H1 (cell line): Measurements from ENCODE around the gene EEF2K. TPM values are rescaled to one million over a fixed set of nuclear protein-coding genes. Genes with fewer than 3 reads are reported as not detected.

ENCODE experiments used
- CHD2 ChIP-seq: IDR thresholded peaks from 2 replicates; pipeline ENCODE4 v1.6.1; 2012; ENCODE audit warnings: low read length, improper control_type of control experiment
- EGR1 ChIP-seq: IDR thresholded peaks from 2 replicates; pipeline ENCODE4 v1.6.1; 2011; ENCODE audit warnings: low read depth, low read length, borderline replicate concordance
- KDM4A ChIP-seq: IDR thresholded peaks from one replicate; pipeline ENCODE4 v1.7.1; 2012; ENCODE audit warnings: low read depth, mild to moderate bottlenecking, moderate library complexity, low read length, inconsistent platforms; ENCODE audit not compliant: severe bottlenecking
- MAFK ChIP-seq: IDR thresholded peaks from 2 replicates; pipeline ENCODE4 v1.6.1; 2012; ENCODE audit warnings: low read depth, mild to moderate bottlenecking, improper control_type of control experiment, low read length
- PHF8 ChIP-seq: fragments of 200-600 bp; sonication (generic); conservative IDR thresholded peaks from 2 replicates; pipeline ENCODE4 v1.7.1; 2012; ENCODE audit warnings: low read depth, mild to moderate bottlenecking, inconsistent platforms, low read length, moderate library complexity
- POU5F1 ChIP-seq: IDR thresholded peaks from 2 replicates; pipeline ENCODE4 v1.6.1; 2011; ENCODE audit warnings: low read depth, mild to moderate bottlenecking, low read length, moderate library complexity
- SP1 ChIP-seq: IDR thresholded peaks from 2 replicates; pipeline ENCODE4 v1.6.1; 2011; ENCODE audit warnings: low read depth, low read length
- SP2 ChIP-seq: IDR thresholded peaks from 2 replicates; pipeline ENCODE4 v1.6.1; 2012; ENCODE audit warnings: mild to moderate bottlenecking, low read length, inconsistent platforms
- polyA plus RNA-seq, 7 experiments: library from polyadenylated mRNA; depleted of rRNA in 3 of 7; stranded (reverse) in 5 of 7; unstranded in 2 of 7; fragments of >200 nt in 5 of 7; fragments of 200-250 nt in 2 of 7; gene quantifications; 1 replicate in 5 of 7; 2 replicates in 1 of 7; 4 replicates in 1 of 7; pipeline versions ENCODE4 v1.2.1 to v1.2.3, GENCODE V29; 2011 to 2013; ENCODE audit warnings: missing spikeins in 2 of 7, mixed read lengths in 2 of 7
- total RNA-seq: library from RNA; stranded (reverse); fragmentation: NEBNext Ultra II Directional; extraction: Animal tissue kit (Norgen Biotek cat#: 25700); gene quantifications from 2 replicates; pipeline ENCODE4 v1.2.1, GENCODE V29; 2021
- TF ChIP-seq, protein P1 (sequence below): fragments of 300-600 bp; sonication (generic); IDR thresholded peaks from 2 replicates; pipeline ENCODE4 v1.7.1; 2012; ENCODE audit warnings: low read length, moderate library complexity, mild to moderate bottlenecking, inconsistent platforms; ENCODE audit not compliant: insufficient replicate concordance

The EEF2K gene
- total and polyA plus RNA-seq, 2 of the 8 experiments (the other 6 are each of a cell fraction or from before 2014, with no cell fraction given), result 14.9 to 30.2 TPM

DNA sequence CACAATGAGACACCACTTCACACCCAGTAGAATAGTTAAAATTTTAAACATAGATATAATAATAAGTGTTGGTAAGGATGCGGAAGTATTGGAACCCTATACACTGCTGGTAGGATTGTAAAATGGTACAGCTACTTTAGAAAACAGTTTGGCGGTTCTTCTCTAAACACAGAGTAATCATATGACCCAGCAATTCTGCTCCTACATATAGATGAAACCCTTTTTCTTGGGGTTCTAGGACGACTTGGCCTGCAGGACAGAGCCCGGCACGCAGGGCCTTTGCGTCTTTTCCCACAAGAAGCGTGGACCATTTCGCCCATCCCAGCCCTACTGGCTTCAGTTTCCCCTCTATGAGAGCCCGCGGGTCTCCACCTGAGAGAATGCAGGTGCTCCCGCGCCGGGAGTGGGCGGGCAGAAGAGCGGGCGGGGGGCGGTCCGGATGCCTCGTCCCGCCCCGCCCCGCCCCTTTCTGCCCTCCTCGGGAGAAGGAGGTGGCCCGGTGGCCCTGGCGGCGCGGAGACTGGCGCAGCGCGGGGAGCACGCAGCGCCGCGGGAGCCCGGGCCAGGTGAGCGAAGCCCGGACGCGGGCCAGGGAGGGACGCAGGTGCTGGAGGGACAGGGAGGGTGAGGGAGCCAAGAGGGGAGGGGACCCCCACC, 44.0 kb upstream of the EEF2K start, which contains the start of gene SDR42E2 (continued):
- TF ChIP-seq MAFK, result no peak
- TF ChIP-seq KDM4A, result peak; percentile 94
- TF ChIP-seq EGR1, result 0 out of 2 replicates have a peak, but pooled peaks have one; percentile 18
- TF ChIP-seq SP2, result no peak
- no peak for TF ChIP-seq POU5F1
- peak; percentile 62; the same call in 1 of the 2 replicates for TF ChIP-seq SP1
- TF ChIP-seq CHD2, result no peak
- peak; percentile 47 for TF ChIP-seq PHF8
- TF ChIP-seq, protein P1, sequence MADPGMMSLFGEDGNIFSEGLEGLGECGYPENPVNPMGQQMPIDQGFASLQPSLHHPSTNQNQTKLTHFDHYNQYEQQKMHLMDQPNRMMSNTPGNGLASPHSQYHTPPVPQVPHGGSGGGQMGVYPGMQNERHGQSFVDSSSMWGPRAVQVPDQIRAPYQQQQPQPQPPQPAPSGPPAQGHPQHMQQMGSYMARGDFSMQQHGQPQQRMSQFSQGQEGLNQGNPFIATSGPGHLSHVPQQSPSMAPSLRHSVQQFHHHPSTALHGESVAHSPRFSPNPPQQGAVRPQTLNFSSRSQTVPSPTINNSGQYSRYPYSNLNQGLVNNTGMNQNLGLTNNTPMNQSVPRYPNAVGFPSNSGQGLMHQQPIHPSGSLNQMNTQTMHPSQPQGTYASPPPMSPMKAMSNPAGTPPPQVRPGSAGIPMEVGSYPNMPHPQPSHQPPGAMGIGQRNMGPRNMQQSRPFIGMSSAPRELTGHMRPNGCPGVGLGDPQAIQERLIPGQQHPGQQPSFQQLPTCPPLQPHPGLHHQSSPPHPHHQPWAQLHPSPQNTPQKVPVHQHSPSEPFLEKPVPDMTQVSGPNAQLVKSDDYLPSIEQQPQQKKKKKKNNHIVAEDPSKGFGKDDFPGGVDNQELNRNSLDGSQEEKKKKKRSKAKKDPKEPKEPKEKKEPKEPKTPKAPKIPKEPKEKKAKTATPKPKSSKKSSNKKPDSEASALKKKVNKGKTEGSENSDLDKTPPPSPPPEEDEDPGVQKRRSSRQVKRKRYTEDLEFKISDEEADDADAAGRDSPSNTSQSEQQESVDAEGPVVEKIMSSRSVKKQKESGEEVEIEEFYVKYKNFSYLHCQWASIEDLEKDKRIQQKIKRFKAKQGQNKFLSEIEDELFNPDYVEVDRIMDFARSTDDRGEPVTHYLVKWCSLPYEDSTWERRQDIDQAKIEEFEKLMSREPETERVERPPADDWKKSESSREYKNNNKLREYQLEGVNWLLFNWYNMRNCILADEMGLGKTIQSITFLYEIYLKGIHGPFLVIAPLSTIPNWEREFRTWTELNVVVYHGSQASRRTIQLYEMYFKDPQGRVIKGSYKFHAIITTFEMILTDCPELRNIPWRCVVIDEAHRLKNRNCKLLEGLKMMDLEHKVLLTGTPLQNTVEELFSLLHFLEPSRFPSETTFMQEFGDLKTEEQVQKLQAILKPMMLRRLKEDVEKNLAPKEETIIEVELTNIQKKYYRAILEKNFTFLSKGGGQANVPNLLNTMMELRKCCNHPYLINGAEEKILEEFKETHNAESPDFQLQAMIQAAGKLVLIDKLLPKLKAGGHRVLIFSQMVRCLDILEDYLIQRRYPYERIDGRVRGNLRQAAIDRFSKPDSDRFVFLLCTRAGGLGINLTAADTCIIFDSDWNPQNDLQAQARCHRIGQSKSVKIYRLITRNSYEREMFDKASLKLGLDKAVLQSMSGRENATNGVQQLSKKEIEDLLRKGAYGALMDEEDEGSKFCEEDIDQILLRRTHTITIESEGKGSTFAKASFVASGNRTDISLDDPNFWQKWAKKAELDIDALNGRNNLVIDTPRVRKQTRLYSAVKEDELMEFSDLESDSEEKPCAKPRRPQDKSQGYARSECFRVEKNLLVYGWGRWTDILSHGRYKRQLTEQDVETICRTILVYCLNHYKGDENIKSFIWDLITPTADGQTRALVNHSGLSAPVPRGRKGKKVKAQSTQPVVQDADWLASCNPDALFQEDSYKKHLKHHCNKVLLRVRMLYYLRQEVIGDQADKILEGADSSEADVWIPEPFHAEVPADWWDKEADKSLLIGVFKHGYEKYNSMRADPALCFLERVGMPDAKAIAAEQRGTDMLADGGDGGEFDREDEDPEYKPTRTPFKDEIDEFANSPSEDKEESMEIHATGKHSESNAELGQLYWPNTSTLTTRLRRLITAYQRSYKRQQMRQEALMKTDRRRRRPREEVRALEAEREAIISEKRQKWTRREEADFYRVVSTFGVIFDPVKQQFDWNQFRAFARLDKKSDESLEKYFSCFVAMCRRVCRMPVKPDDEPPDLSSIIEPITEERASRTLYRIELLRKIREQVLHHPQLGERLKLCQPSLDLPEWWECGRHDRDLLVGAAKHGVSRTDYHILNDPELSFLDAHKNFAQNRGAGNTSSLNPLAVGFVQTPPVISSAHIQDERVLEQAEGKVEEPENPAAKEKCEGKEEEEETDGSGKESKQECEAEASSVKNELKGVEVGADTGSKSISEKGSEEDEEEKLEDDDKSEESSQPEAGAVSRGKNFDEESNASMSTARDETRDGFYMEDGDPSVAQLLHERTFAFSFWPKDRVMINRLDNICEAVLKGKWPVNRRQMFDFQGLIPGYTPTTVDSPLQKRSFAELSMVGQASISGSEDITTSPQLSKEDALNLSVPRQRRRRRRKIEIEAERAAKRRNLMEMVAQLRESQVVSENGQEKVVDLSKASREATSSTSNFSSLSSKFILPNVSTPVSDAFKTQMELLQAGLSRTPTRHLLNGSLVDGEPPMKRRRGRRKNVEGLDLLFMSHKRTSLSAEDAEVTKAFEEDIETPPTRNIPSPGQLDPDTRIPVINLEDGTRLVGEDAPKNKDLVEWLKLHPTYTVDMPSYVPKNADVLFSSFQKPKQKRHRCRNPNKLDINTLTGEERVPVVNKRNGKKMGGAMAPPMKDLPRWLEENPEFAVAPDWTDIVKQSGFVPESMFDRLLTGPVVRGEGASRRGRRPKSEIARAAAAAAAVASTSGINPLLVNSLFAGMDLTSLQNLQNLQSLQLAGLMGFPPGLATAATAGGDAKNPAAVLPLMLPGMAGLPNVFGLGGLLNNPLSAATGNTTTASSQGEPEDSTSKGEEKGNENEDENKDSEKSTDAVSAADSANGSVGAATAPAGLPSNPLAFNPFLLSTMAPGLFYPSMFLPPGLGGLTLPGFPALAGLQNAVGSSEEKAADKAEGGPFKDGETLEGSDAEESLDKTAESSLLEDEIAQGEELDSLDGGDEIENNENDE, result no peak
- TF ChIP-seq, all 59 proteins: peak for 6
